ENCODE measurements around the gene CARD19. TPM values are rescaled to one million over a fixed set of nuclear protein-coding genes. Genes with fewer than 3 reads are reported as not detected.

The CARD19 gene
- total and polyA plus RNA-seq, 9 of the 15 experiments (the other 6 are each of a cell fraction or from before 2014, with no cell fraction given): 0.90 to 34.9 (median 14.6) TPM

- TF ChIP-seq FOXA3 (CRISPR knock-in tag; conservative IDR thresholded peaks at IDR 0.05 in 1 of 2, IDR thresholded peaks at IDR 0.05 in 1 of 2) (no peak), COPS2 (conservative IDR thresholded peaks at IDR 0.05) (no peak), NRF1 (conservative IDR thresholded peaks at IDR 0.05 in 1 of 2, IDR thresholded peaks at IDR 0.05 in 1 of 2) (peak in 1 of 2 experiments; percentile 13; a peak in 3 of 4 replicates), ZNF395 (CRISPR knock-in tag; IDR thresholded peaks at IDR 0.05) (0 out of 2 replicates have a peak, but pooled peaks have one; percentile 30), NR3C1 (CRISPR knock-in tag; IDR thresholded peaks at IDR 0.05) (no peak), SREBF2 (CRISPR knock-in tag; IDR thresholded peaks at IDR 0.05) (no peak), NCOA2 (IDR thresholded peaks at IDR 0.05; ENCODE audit: partially characterized antibody in 2 of 2) (no peak), NELFE (IDR thresholded peaks at IDR 0.05; ENCODE audit: insufficient read depth, insufficient read length) (no peak), SRSF9 (IDR thresholded peaks at IDR 0.05; ENCODE audit: borderline replicate concordance, low read depth, low read length) (no peak), PRMT5 (CRISPR knock-in tag; IDR thresholded peaks at IDR 0.05) (no peak), BCOR (IDR thresholded peaks at IDR 0.05) (peak; percentile 70), ATF2 (CRISPR knock-in tag; IDR thresholded peaks at IDR 0.05) (no peak), NEUROD1 (IDR thresholded peaks at IDR 0.05; ENCODE audit: borderline replicate concordance, low read depth, low read length, partially characterized antibody) (no peak), HMGN3 (IDR thresholded peaks at IDR 0.05; ENCODE audit: borderline replicate concordance, extremely low read depth, insufficient read length, low read depth, low read length) (peak; percentile 51), ZFX (CRISPR knock-in tag; IDR thresholded peaks at IDR 0.05) (peak; percentile 51)
- TF ChIP-seq, protein P1, sequence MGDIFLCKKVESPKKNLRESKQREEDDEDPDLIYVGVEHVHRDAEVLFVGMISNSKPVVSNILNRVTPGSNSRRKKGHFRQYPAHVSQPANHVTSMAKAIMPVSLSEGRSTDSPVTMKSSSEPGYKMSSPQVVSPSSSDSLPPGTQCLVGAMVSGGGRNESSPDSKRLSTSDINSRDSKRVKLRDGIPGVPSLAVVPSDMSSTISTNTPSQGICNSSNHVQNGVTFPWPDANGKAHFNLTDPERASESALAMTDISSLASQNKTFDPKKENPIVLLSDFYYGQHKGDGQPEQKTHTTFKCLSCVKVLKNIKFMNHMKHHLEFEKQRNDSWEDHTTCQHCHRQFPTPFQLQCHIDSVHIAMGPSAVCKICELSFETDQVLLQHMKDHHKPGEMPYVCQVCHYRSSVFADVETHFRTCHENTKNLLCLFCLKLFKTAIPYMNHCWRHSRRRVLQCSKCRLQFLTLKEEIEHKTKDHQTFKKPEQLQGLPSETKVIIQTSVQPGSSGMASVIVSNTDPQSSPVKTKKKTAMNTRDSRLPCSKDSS (IDR thresholded peaks at IDR 0.05; ENCODE audit: low read depth, partially characterized antibody): no peak
- TF ChIP-seq, protein P2, sequence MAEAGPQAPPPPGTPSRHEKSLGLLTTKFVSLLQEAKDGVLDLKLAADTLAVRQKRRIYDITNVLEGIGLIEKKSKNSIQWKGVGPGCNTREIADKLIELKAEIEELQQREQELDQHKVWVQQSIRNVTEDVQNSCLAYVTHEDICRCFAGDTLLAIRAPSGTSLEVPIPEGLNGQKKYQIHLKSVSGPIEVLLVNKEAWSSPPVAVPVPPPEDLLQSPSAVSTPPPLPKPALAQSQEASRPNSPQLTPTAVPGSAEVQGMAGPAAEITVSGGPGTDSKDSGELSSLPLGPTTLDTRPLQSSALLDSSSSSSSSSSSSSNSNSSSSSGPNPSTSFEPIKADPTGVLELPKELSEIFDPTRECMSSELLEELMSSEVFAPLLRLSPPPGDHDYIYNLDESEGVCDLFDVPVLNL (CRISPR knock-in tag; IDR thresholded peaks at IDR 0.05; ENCODE audit: low read depth): no peak
Observed at GRCh38 chr9:93058355-93059010, 37.5 kb upstream of the CARD19 start, which contains the start of gene SUSD3 (continued).

All from K562 (cell line).